OCI-LY7 (cell line): ENCODE data around the gene HABP2.

Source experiments
- CTCF ChIP-seq: fragments of 200-600 bp; sonication (generic); conservative IDR thresholded peaks from 2 replicates; pipeline ENCODE4 v1.5.1; 2014; ENCODE audit warnings: mild to moderate bottlenecking, antibody characterized with exemption, low read length, moderate library complexity, mixed read lengths
- EZH2phosphoT487 ChIP-seq: fragments of 200-600 bp; sonication (generic); IDR thresholded peaks from 2 replicates; pipeline ENCODE4 v1.6.1; 2018; ENCODE audit warnings: low read depth, borderline replicate concordance, mild to moderate bottlenecking, mixed run types, antibody characterized with exemption, low read length, moderate library complexity, mixed read lengths

- no peak for TF ChIP-seq CTCF
- no peak for TF ChIP-seq EZH2phosphoT487
Observed at GRCh38 chr10:113617086-113617485, 64.2 kb downstream of the HABP2 start.
